H9 (cell line): Measurements from ENCODE around the gene NDUFA11. TPM values are rescaled to one million over a fixed set of nuclear protein-coding genes. Genes with fewer than 3 reads are reported as not detected.

Source experiments
- DNase-seq: peaks from one replicate; pipeline ENCODE4 v3.0.0-alpha.2; 2017
- H2AFZ ChIP-seq: one replicate; pipeline ENCODE4 v1.6.1; 2013; ENCODE audit warnings: mild to moderate bottlenecking, low read length, control low read depth, moderate library complexity
- H2AK5ac ChIP-seq: 2 replicates; pipeline ENCODE4 v1.6.1; 2013; ENCODE audit warnings: low read length, control low read depth, mixed read lengths; ENCODE audit not compliant: insufficient read length
- H2BK120ac ChIP-seq: one replicate; pipeline ENCODE4 v1.6.1; 2013; ENCODE audit warnings: low read depth, mild to moderate bottlenecking, low read length, control low read depth, inconsistent platforms; ENCODE audit not compliant: poor library complexity, severe bottlenecking
- H2BK12ac ChIP-seq: 2 replicates; pipeline ENCODE4 v1.6.1; 2013; ENCODE audit warnings: low read length, control low read depth, mixed read lengths, low read depth; ENCODE audit not compliant: insufficient read length
- H2BK15ac ChIP-seq: 2 replicates; pipeline ENCODE4 v1.6.1; 2013; ENCODE audit warnings: low read depth, low read length, control low read depth
- H2BK20ac ChIP-seq: one replicate; pipeline ENCODE4 v1.6.1; 2013; ENCODE audit warnings: low read depth, mild to moderate bottlenecking, low read length, control low read depth, inconsistent platforms; ENCODE audit not compliant: poor library complexity, severe bottlenecking
- H2BK5ac ChIP-seq: 2 replicates; pipeline ENCODE4 v1.6.1; 2013; ENCODE audit warnings: low read length, control low read depth, mixed read lengths; ENCODE audit not compliant: insufficient read length
- H3K14ac ChIP-seq: 2 replicates; pipeline ENCODE4 v1.6.1; 2013; ENCODE audit warnings: low read length, control low read depth; ENCODE audit not compliant: insufficient read depth
- H3K18ac ChIP-seq: 2 replicates; pipeline ENCODE4 v1.6.1; 2013; ENCODE audit warnings: low read depth, mild to moderate bottlenecking, mixed read lengths, low read length, control low read depth; ENCODE audit not compliant: insufficient read length
- H3K23ac ChIP-seq: 2 replicates; pipeline ENCODE4 v1.6.1; 2013; ENCODE audit warnings: low read length, control low read depth, mixed read lengths, low read depth; ENCODE audit not compliant: insufficient read length
- H3K23me2 ChIP-seq: 2 replicates; pipeline ENCODE4 v1.6.1; 2013; ENCODE audit warnings: low read depth, mild to moderate bottlenecking, mixed read lengths, low read length, control low read depth; ENCODE audit not compliant: insufficient read length, poor library complexity, severe bottlenecking
- H3K27ac ChIP-seq: 2 replicates; pipeline ENCODE4 v1.5.1; 2013; ENCODE audit warnings: low read length, control low read depth, mixed read lengths, low read depth; ENCODE audit not compliant: insufficient read length
- H3K27me3 ChIP-seq: 2 replicates; pipeline ENCODE4 v1.6.1; 2013; ENCODE audit warnings: low read length, control low read depth, inconsistent platforms; ENCODE audit not compliant: insufficient read depth
- H3K4ac ChIP-seq: 2 replicates; pipeline ENCODE4 v1.6.1; 2013; ENCODE audit warnings: low read depth, mild to moderate bottlenecking, control low read depth, inconsistent platforms, low read length, moderate library complexity
- H3K4me1 ChIP-seq: 2 replicates; pipeline ENCODE4 v1.6.1; 2013; ENCODE audit warnings: low read length, control low read depth, inconsistent platforms; ENCODE audit not compliant: insufficient read depth
- H3K4me2 ChIP-seq: 2 replicates; pipeline ENCODE4 v1.6.1; 2013; ENCODE audit warnings: low read length, control low read depth, mixed read lengths; ENCODE audit not compliant: insufficient read length, insufficient read depth
- H3K56ac ChIP-seq: 2 replicates; pipeline ENCODE4 v1.6.1; 2013; ENCODE audit warnings: low read depth, mild to moderate bottlenecking, mixed read lengths, low read length, control low read depth; ENCODE audit not compliant: insufficient read length
- H3K79me1 ChIP-seq: 2 replicates; pipeline ENCODE4 v1.6.1; 2013; ENCODE audit warnings: low read depth, mild to moderate bottlenecking, moderate library complexity, low read length, control low read depth, inconsistent platforms; ENCODE audit not compliant: insufficient read depth, poor library complexity, severe bottlenecking
- H3K79me2 ChIP-seq: 2 replicates; pipeline ENCODE4 v1.6.1; 2013; ENCODE audit warnings: low read length, control low read depth, inconsistent platforms; ENCODE audit not compliant: insufficient read depth
- H3K9ac ChIP-seq: 2 replicates; pipeline ENCODE4 v1.6.1; 2013; ENCODE audit warnings: low read length, control low read depth, mixed read lengths; ENCODE audit not compliant: insufficient read length; ENCODE audit errors: extremely low read depth
- H3K9me3 ChIP-seq: one replicate; pipeline ENCODE4 v1.6.1; 2013; ENCODE audit warnings: low read depth, low read length, inconsistent platforms; ENCODE audit not compliant: control insufficient read depth
- H3T11ph ChIP-seq: one replicate; pipeline ENCODE4 v1.6.1; 2013; ENCODE audit warnings: mild to moderate bottlenecking, low read length, control low read depth, inconsistent platforms
- H4K20me1 ChIP-seq: one replicate; pipeline ENCODE4 v1.6.1; 2013; ENCODE audit not compliant: control insufficient read depth, insufficient read length, insufficient read depth
- H4K5ac ChIP-seq: 2 replicates; pipeline ENCODE4 v1.6.1; 2013; ENCODE audit warnings: low read depth, mild to moderate bottlenecking, mixed read lengths, low read length, control low read depth; ENCODE audit not compliant: insufficient read length
- H4K8ac ChIP-seq: replicated peaks from 2 replicates; pipeline ENCODE4 v1.6.1; 2013; ENCODE audit warnings: low read length, control low read depth, mixed read lengths, low read depth; ENCODE audit not compliant: insufficient read length
- H4K91ac ChIP-seq: 2 replicates; pipeline ENCODE4 v1.6.1; 2013; ENCODE audit warnings: low read depth, mild to moderate bottlenecking, moderate library complexity, mixed read lengths, low read length, control low read depth; ENCODE audit not compliant: insufficient read length
- H3K27ac Mint-ChIP-seq, 3 experiments: 2 replicates in 2 of 3; 3 replicates in 1 of 3; pipeline ENCODE4 v1.8.0; 2020 to 2021; ENCODE audit warnings: mixed read lengths in 3 of 3, mild to moderate bottlenecking in 1 of 3, moderate library complexity in 1 of 3
- H3K27me3 Mint-ChIP-seq: 2 replicates; pipeline ENCODE4 v1.8.0; 2021; ENCODE audit warnings: low read depth, mild to moderate bottlenecking, moderate library complexity, mixed read lengths
- H3K36me3 Mint-ChIP-seq, 3 experiments: 2 replicates in 2 of 3; 3 replicates in 1 of 3; pipeline ENCODE4 v1.8.0; 2020 to 2021; ENCODE audit warnings: low read depth in 3 of 3, mixed read lengths in 3 of 3; ENCODE audit not compliant: insufficient read depth in 1 of 3
- H3K4me1 Mint-ChIP-seq, 2 experiments: 2 replicates each; pipeline ENCODE4 v1.8.0; 2020; ENCODE audit warnings: mixed read lengths in 2 of 2
- H3K4me3 Mint-ChIP-seq, 2 experiments: 2 replicates in 1 of 2; 3 replicates in 1 of 2; pipeline ENCODE4 v1.8.0; 2020 to 2021; ENCODE audit warnings: mild to moderate bottlenecking in 2 of 2, mixed read lengths in 2 of 2, moderate library complexity in 1 of 2
- H3K9me3 Mint-ChIP-seq, 2 experiments: 2 replicates in 1 of 2; 3 replicates in 1 of 2; pipeline ENCODE4 v1.8.0; 2020; ENCODE audit warnings: mild to moderate bottlenecking in 2 of 2, mixed read lengths in 2 of 2, moderate library complexity in 1 of 2
- CTCF ChIP-seq: fragments of 200-600 bp; sonication (generic); conservative IDR thresholded peaks from 3 replicates; pipeline ENCODE4 v1.8.0; 2021; ENCODE audit warnings: antibody characterized with exemption, mild to moderate bottlenecking
- WGBS: extraction: QIAGEN DNeasy Blood & Tissue Kit; methylation state at CpG from one replicate; pipeline ENCODE4 v1.1.7; 2013; ENCODE audit warnings: missing lambda C conversion rate, low lambda C conversion rate, mixed read lengths; ENCODE audit not compliant: insufficient read length; ENCODE audit errors: extremely low coverage; 5-methylcytosine and 5-hydroxymethylcytosine counted together
- total RNA-seq: library from RNA; stranded (reverse); gene quantifications from 2 replicates; pipeline ENCODE4 v1.2.1, GENCODE V29; 2021

The NDUFA11 gene
- total RNA-seq, 1 experiment from 2014 or later, result 282 TPM

DNA sequence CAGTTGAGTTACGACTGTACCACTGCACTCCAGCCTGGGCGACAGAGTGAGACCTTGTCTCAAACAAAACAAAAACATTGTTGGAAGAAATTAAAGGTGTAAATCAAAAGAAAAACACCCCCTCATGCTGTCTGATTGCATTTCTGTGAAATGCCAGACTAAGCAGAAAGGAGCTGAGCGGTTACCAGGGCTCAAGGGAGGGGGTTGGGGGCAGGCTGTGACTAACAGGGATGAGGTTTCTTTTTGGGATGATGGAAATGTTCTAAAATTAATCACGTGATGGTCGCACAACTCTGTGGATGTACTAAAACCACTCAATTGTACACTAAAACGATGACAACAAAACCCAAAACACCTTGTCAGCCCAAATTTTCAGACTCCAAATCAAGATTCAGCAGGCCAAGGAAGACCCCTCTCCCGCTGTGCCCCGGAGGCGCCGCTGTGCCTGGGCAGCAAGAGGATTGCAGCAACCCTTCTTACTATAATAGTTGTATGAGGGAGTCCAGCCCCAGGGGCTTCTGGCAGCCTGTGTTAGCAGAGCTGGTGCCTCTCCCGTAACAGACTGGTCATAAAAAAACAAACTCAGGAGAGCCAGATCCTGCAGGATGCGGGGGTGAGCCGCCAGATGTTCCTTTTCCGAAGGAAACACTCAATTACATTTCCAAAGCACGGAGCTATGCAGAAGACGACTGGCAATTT, 31.3 kb upstream of the NDUFA11 start:
- no peaks in the 10 kb centered on the region for H3K27me3 ChIP-seq

More for the DNA sequence above, 31.3 kb upstream of the NDUFA11 start:
- H2AK5ac ChIP-seq, result no peak overlapping the region
- H4K8ac ChIP-seq, result no peak overlapping the region
- no peak overlapping the region for H4K91ac ChIP-seq
- no peak overlapping the region for H2BK120ac ChIP-seq
- H3K56ac ChIP-seq, result no peak overlapping the region
- H3K79me1 ChIP-seq, result no peaks in the 10 kb centered on the region
- no peak overlapping the region for H3K14ac ChIP-seq
- no peak for TF ChIP-seq CTCF
- H3K23ac ChIP-seq, result no peak overlapping the region
- no peaks in the 10 kb centered on the region for H3K23me2 ChIP-seq
- H3K36me3 Mint-ChIP-seq, result peaks cover 8 to 64% (median 52%) of the 10 kb centered on the region in 3 experiments; a peak in 6 of 7 replicates
- no peaks in the 10 kb centered on the region; the same call in 1 of the 2 replicates for H3K27me3 Mint-ChIP-seq
- H4K5ac ChIP-seq, result no peak overlapping the region
- no peak overlapping the region for H3K18ac ChIP-seq
- no peak overlapping the region; a peak in 1 of 7 replicates for H3K27ac Mint-ChIP-seq
- peaks cover 0 to 7% of the 10 kb centered on the region in 2 experiments; a peak in 1 of 4 replicates for H3K4me1 Mint-ChIP-seq
- H2AFZ ChIP-seq, result no peak overlapping the region
- H4K20me1 ChIP-seq, result no peaks in the 10 kb centered on the region
- WGBS, result no CpG with 5 or more reads among the region's 16 CpGs
- no peaks in the 10 kb centered on the region for H3K79me2 ChIP-seq
- H3K9me3 ChIP-seq, result no peaks in the 10 kb centered on the region
- H2BK20ac ChIP-seq, result no peak overlapping the region
- no peak overlapping the region for H3K27ac ChIP-seq
- no peak overlapping the region for H2BK12ac ChIP-seq
- no peak overlapping the region for H3K4me3 Mint-ChIP-seq
- H2BK5ac ChIP-seq, result no peak overlapping the region
- H3K4me2 ChIP-seq, result no peak overlapping the region
- no peak overlapping the region for H3K4ac ChIP-seq
- H3T11ph ChIP-seq, result no peak overlapping the region
- no peaks in the 10 kb centered on the region for H3K4me1 ChIP-seq
- no peaks in the 10 kb centered on the region for H3K9me3 Mint-ChIP-seq
- H3K9ac ChIP-seq, result no peak overlapping the region
- DNase-seq, result no peak
- H2BK15ac ChIP-seq, result no peak overlapping the region
